C4-2B (cell line): ENCODE results near the gene EPGN.

ENCODE experiments used
- ZFX ChIP-seq: fragments of 450-650 bp; IDR thresholded peaks from 2 replicates; pipeline ENCODE4 v1.6.1; 2017
- TF ChIP-seq, protein P1 (sequence below): fragments of 450-650 bp; conservative IDR thresholded peaks from 2 replicates; pipeline ENCODE4 v1.5.1; 2017; ENCODE audit warnings: mild to moderate bottlenecking

DNA sequence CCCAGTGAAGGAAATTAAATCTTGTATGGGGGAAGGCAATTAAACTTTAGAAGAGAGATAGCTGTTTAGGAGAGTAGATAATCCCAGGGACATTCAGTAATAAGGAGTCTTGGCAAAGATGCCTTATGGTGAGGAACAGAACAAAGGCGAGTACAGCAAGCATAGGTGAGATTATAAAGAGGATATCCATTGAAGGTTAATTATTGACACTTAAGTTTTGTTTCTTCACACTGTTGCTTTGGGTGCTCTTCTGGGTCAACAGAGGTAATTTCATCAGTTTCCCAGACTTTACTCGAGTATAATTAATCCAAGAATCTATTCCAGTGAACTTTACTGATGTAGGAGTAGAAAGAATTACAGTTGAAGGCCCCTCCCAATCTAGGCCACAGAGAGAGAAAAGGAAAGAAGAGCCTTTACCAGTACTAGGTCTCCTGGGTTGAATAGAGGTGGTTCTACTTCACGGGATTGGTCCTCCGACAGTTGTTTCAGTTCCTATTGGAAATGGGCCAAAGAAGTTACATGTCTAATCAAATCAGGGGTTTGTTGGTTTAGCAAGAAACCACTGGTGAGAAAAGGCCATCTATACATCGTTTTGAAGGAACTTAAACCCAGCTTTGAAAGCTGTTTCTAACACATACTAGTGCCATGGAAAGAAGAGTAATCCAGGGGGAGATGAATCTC lies 27.2 kb downstream of the EPGN start:
- TF ChIP-seq, protein P1, sequence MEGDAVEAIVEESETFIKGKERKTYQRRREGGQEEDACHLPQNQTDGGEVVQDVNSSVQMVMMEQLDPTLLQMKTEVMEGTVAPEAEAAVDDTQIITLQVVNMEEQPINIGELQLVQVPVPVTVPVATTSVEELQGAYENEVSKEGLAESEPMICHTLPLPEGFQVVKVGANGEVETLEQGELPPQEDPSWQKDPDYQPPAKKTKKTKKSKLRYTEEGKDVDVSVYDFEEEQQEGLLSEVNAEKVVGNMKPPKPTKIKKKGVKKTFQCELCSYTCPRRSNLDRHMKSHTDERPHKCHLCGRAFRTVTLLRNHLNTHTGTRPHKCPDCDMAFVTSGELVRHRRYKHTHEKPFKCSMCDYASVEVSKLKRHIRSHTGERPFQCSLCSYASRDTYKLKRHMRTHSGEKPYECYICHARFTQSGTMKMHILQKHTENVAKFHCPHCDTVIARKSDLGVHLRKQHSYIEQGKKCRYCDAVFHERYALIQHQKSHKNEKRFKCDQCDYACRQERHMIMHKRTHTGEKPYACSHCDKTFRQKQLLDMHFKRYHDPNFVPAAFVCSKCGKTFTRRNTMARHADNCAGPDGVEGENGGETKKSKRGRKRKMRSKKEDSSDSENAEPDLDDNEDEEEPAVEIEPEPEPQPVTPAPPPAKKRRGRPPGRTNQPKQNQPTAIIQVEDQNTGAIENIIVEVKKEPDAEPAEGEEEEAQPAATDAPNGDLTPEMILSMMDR, result no peak
- TF ChIP-seq ZFX, result no peak
